Measurements from ENCODE around the gene DPP6. TPM values are rescaled to one million over a fixed set of nuclear protein-coding genes. Genes with fewer than 3 reads are reported as not detected.

Gene DPP6
- total RNA-seq, 1 donor: under 0.01 TPM

- H3K4me3 ChIP-seq (ENCODE audit: low read depth, low read length): no peak overlapping the region
- DNase-seq (ENCODE audit: low read depth): no peak
- no peak for TF ChIP-seq CTCF (IDR thresholded peaks at IDR 0.05; ENCODE audit: insufficient read depth, low read depth, low read length)
These were observed 828.3 kb downstream of the DPP6 start for GRCh38 chr7:154880513-154880912.

- TF ChIP-seq CTCF (IDR thresholded peaks at IDR 0.05; ENCODE audit: insufficient read depth, low read depth, low read length): no peak
- DNase-seq (ENCODE audit: low read depth): no peak
These were observed 828.8 kb downstream of the DPP6 start for GRCh38 chr7:154881026-154881425.

GRCh38 chr7:154881526-154881925 lies 829.3 kb downstream of the DPP6 start:
- no peak for TF ChIP-seq CTCF (IDR thresholded peaks at IDR 0.05; ENCODE audit: insufficient read depth, low read depth, low read length)
- no peak for DNase-seq (ENCODE audit: low read depth)
- no peak overlapping the region for H3K4me3 ChIP-seq (ENCODE audit: low read depth, low read length)

More at GRCh38 chr7:154881026-154881425, 828.8 kb downstream of the DPP6 start:
- no peak overlapping the region for H3K4me3 ChIP-seq (ENCODE audit: low read depth, low read length)

GRCh38 chr7:154882931-154883474 lies 830.8 kb downstream of the DPP6 start:
- DNase-seq (ENCODE audit: low read depth): no peak

GRCh38 chr7:154884348-154884920 lies 832.2 kb downstream of the DPP6 start:
- DNase-seq (ENCODE audit: low read depth): no peak
- no peak for TF ChIP-seq CTCF (IDR thresholded peaks at IDR 0.05; ENCODE audit: insufficient read depth, low read depth, low read length)
- no peak overlapping the region for H3K4me3 ChIP-seq (ENCODE audit: low read depth, low read length)

More at GRCh38 chr7:154882931-154883474, 830.8 kb downstream of the DPP6 start:
- no peak overlapping the region for H3K4me3 ChIP-seq (ENCODE audit: low read depth, low read length)
- TF ChIP-seq CTCF (IDR thresholded peaks at IDR 0.05; ENCODE audit: insufficient read depth, low read depth, low read length): no peak

GRCh38 chr7:154886591-154886990 lies 834.4 kb downstream of the DPP6 start:
- DNase-seq (ENCODE audit: low read depth): no peak
- no peak overlapping the region for H3K4me3 ChIP-seq (ENCODE audit: low read depth, low read length)
- no peak for TF ChIP-seq CTCF (IDR thresholded peaks at IDR 0.05; ENCODE audit: insufficient read depth, low read depth, low read length)

GRCh38 chr7:154888690-154889089 lies 836.5 kb downstream of the DPP6 start:
- no peak for TF ChIP-seq CTCF (IDR thresholded peaks at IDR 0.05; ENCODE audit: insufficient read depth, low read depth, low read length)
- no peak overlapping the region for H3K4me3 ChIP-seq (ENCODE audit: low read depth, low read length)
- no peak for DNase-seq (ENCODE audit: low read depth)
